ENCODE data around the gene CAPN2.

Gene CAPN2

GRCh38 chr1:223706077-223706973 is 6.0 kb upstream of the CAPN2 start:
- Histone ChIP-seq H3K4me2 (ENCODE audit: low read length) (no peak overlapping the region), H3K9me3 (ENCODE audit: insufficient read depth, low read length) (no peaks in the 10 kb centered on the region), H3K4me1 (ENCODE audit: low read length) (peaks cover 2% of the 10 kb centered on the region), H2AFZ (ENCODE audit: low read depth, low read length) (no peak overlapping the region), H3K79me2 (ENCODE audit: low read length) (no peaks in the 10 kb centered on the region), H3K36me3 (replicated peaks; ENCODE audit: low read depth, low read length) (no peaks in the 10 kb centered on the region), H3K4me3 (ENCODE audit: low read length) (no peak overlapping the region), H3K27me3 (ENCODE audit: low read depth, low read length) (peaks cover 31% of the 10 kb centered on the region), H3K9ac (ENCODE audit: low read length) (no peak overlapping the region), H4K20me1 (ENCODE audit: insufficient read depth, low read length) (no peaks in the 10 kb centered on the region), H3K27ac (ENCODE audit: low read length) (no peak overlapping the region)
- no peak for TF ChIP-seq EZH2phosphoT487 (IDR thresholded peaks at IDR 0.05; ENCODE audit: low read depth)
- no peak for TF ChIP-seq CTCF (IDR thresholded peaks at IDR 0.05; ENCODE audit: low read depth, low read length)

GRCh38 chr1:223707256-223708000 is 4.9 kb upstream of the CAPN2 start:
- H3K27ac ChIP-seq (ENCODE audit: low read length), result no peak overlapping the region
- H3K9ac ChIP-seq (ENCODE audit: low read length), result no peak overlapping the region

GRCh38 chr1:223708001-223708359 is 4.4 kb upstream of the CAPN2 start:
- Histone ChIP-seq H3K9me3 (ENCODE audit: insufficient read depth, low read length) (no peaks in the 10 kb centered on the region), H3K27me3 (ENCODE audit: low read depth, low read length) (peaks cover 24% of the 10 kb centered on the region), H3K4me1 (ENCODE audit: low read length) (peaks cover under 1% of the 10 kb centered on the region), H3K9ac (ENCODE audit: low read length) (no peak overlapping the region), H3K79me2 (ENCODE audit: low read length) (no peaks in the 10 kb centered on the region; the same call in 1 of the 2 replicates), H3K36me3 (replicated peaks; ENCODE audit: low read depth, low read length) (no peaks in the 10 kb centered on the region), H3K4me2 (ENCODE audit: low read length) (no peak overlapping the region), H3K4me3 (ENCODE audit: low read length) (no peak overlapping the region), H3K27ac (ENCODE audit: low read length) (no peak overlapping the region), H2AFZ (ENCODE audit: low read depth, low read length) (no peak overlapping the region), H4K20me1 (ENCODE audit: insufficient read depth, low read length) (no peaks in the 10 kb centered on the region)
- no peak for TF ChIP-seq EZH2phosphoT487 (IDR thresholded peaks at IDR 0.05; ENCODE audit: low read depth)
- no peak for TF ChIP-seq CTCF (IDR thresholded peaks at IDR 0.05; ENCODE audit: low read depth, low read length)

More at GRCh38 chr1:223707256-223708000, 4.9 kb upstream of the CAPN2 start:
- no peak overlapping the region for H3K4me2 ChIP-seq (ENCODE audit: low read length)
- H3K27me3 ChIP-seq (ENCODE audit: low read depth, low read length), result peaks cover 29% of the 10 kb centered on the region
- H3K9me3 ChIP-seq (ENCODE audit: insufficient read depth, low read length), result no peaks in the 10 kb centered on the region
- H3K79me2 ChIP-seq (ENCODE audit: low read length), result no peaks in the 10 kb centered on the region
- H3K4me3 ChIP-seq (ENCODE audit: low read length), result no peak overlapping the region
- no peaks in the 10 kb centered on the region for H3K36me3 ChIP-seq (replicated peaks; ENCODE audit: low read depth, low read length)
- no peak for TF ChIP-seq CTCF (IDR thresholded peaks at IDR 0.05; ENCODE audit: low read depth, low read length)
- TF ChIP-seq EZH2phosphoT487 (IDR thresholded peaks at IDR 0.05; ENCODE audit: low read depth), result no peak
- H3K4me1 ChIP-seq (ENCODE audit: low read length), result no peaks in the 10 kb centered on the region; the same call in 1 of the 2 replicates
- no peaks in the 10 kb centered on the region for H4K20me1 ChIP-seq (ENCODE audit: insufficient read depth, low read length)
- H2AFZ ChIP-seq (ENCODE audit: low read depth, low read length), result no peak overlapping the region

- H3K36me3 ChIP-seq (replicated peaks; ENCODE audit: low read depth, low read length), result no peaks in the 10 kb centered on the region
- H3K9me3 ChIP-seq (ENCODE audit: insufficient read depth, low read length), result no peaks in the 10 kb centered on the region
- H3K4me2 ChIP-seq (ENCODE audit: low read length), result no peak overlapping the region
- H3K79me2 ChIP-seq (ENCODE audit: low read length), result peaks cover 4% of the 10 kb centered on the region; the same call in 1 of the 2 replicates
- H3K4me1 ChIP-seq (ENCODE audit: low read length), result peaks cover 9% of the 10 kb centered on the region
- no peak overlapping the region for H3K9ac ChIP-seq (ENCODE audit: low read length)
- no peak overlapping the region for H2AFZ ChIP-seq (ENCODE audit: low read depth, low read length)
- H3K27me3 ChIP-seq (ENCODE audit: low read depth, low read length), result peaks cover 16% of the 10 kb centered on the region
- TF ChIP-seq EZH2phosphoT487 (IDR thresholded peaks at IDR 0.05; ENCODE audit: low read depth), result no peak
- no peak for TF ChIP-seq CTCF (IDR thresholded peaks at IDR 0.05; ENCODE audit: low read depth, low read length)
- no peak overlapping the region for H3K4me3 ChIP-seq (ENCODE audit: low read length)
- no peaks in the 10 kb centered on the region for H4K20me1 ChIP-seq (ENCODE audit: insufficient read depth, low read length)
- no peak overlapping the region for H3K27ac ChIP-seq (ENCODE audit: low read length)
These were observed 3.6 kb upstream of the CAPN2 start for GRCh38 chr1:223708651-223709268.
